Lower leg skin (tissue), 3 donors: ENCODE data around the gene EML6.

Source experiments
- CTCF ChIP-seq, 3 donors: fragments of 450-650 bp; IDR thresholded peaks; one replicate each; pipeline ENCODE4 v1.5.1; 2016; ENCODE audit warnings: antibody characterized with exemption in 3 of 3, mild to moderate bottlenecking in 3 of 3, moderate library complexity in 2 of 3
- POLR2A ChIP-seq, 2 donors: fragments of 450-650 bp; IDR thresholded peaks; one replicate each; pipeline ENCODE4 v1.6.1; 2016 to 2017; ENCODE audit warnings: antibody characterized with exemption in 2 of 2, mild to moderate bottlenecking in 1 of 2, moderate library complexity in 1 of 2

- TF ChIP-seq CTCF (IDR thresholded peaks at IDR 0.05) (no peak), POLR2A (IDR thresholded peaks at IDR 0.05) (no peak)
These were observed 265.1 kb downstream of the EML6 start for GRCh38 chr2:54988612-54989011.
